Erythroblast (primary cell): ENCODE measurements around the gene PI3.

Source experiments
- GATA1 ChIP-seq: IDR thresholded peaks from 2 replicates; pipeline ENCODE4 v1.6.1; 2011; ENCODE audit warnings: low read depth, mild to moderate bottlenecking, control low read depth, low read length, moderate library complexity
- POLR2A ChIP-seq: IDR thresholded peaks from 2 replicates; pipeline ENCODE4 v1.6.1; 2011; ENCODE audit warnings: mild to moderate bottlenecking, low read length

- TF ChIP-seq POLR2A: no peak
- TF ChIP-seq GATA1: no peak
Measured at GRCh38 chr20:45154183-45154582, 20.5 kb upstream of the PI3 start.
